ENCODE data around the gene OR4F6. TPM values are rescaled to one million over a fixed set of nuclear protein-coding genes. Genes with fewer than 3 reads are reported as not detected.
"Not testable (repeated sequence)": the region's sequence is repeated elsewhere in the genome, so short reads cannot be mapped to it uniquely, and the experiment has no call there.

OR4F6 gene
- total RNA-seq, 1 donor from 2014 or later, result not detected

GRCh38 chr15:101793981-101794380 is 9.3 kb upstream of the OR4F6 start:
- H3K27me3 Mint-ChIP-seq, result peaks cover 27% of the 10 kb centered on the region
- not testable (repeated sequence) for H3K36me3 Mint-ChIP-seq; H3K27ac Mint-ChIP-seq; H3K9me3 Mint-ChIP-seq; H3K4me3 Mint-ChIP-seq; DNase-seq (ENCODE audit: extremely low spot score, unreplicated experiment); H3K4me1 Mint-ChIP-seq (ENCODE audit: unreplicated experiment)

DNA sequence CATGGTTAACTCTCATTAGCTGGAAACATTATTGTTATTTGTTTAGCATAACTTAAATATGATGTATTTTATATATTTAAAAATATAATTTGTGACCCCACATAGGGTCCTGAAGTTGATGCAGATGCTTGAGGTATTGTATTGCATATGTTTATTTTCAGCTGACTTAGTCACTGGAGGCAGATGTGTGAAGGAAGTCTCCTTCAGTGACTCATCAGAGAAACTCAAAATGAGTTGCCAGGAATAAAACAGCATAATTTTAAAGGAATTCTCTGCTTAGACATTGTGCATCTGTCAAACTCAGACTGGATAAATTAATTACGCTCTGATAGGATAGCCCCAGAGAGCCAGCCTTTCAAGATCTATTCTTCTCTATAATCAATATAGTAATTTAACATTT is 7.9 kb upstream of the OR4F6 start:
- Mint-ChIP-seq H3K4me3 (no peak overlapping the region), H3K27ac (no peak overlapping the region), H3K36me3 (no peaks in the 10 kb centered on the region), H3K4me1 (ENCODE audit: unreplicated experiment) (no peaks in the 10 kb centered on the region), H3K27me3 (peaks cover 23% of the 10 kb centered on the region), H3K9me3 (no peaks in the 10 kb centered on the region)
- TF ChIP-seq CTCF (conservative IDR thresholded peaks at IDR 0.05), result no peak
- DNase-seq (ENCODE audit: extremely low spot score, unreplicated experiment), result no peak

- Mint-ChIP-seq H3K27ac (no peak overlapping the region), H3K36me3 (no peaks in the 10 kb centered on the region)
Measured at GRCh38 chr15:101799665-101800064, 3.6 kb upstream of the OR4F6 start.

DNA sequence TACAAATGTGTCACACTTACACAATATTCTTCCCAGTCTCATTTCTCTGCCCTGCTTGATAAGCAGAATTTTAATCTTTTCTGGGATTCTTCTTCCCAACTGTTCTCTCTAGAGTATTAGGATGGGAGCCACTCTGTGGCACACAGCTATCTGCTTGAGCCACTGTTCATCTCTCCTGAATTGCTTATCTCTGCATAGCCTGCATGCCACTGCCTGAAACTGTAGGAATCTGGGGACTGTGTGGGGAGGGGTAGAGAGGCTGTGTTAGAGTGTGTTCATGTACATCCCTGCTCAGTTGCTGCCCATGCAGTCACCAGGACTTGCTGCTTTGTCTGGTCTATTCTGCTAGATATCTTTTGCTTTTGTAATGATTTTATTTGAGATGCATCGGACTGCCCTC is 2.3 kb upstream of the OR4F6 start:
- no peak overlapping the region for H3K27ac Mint-ChIP-seq
- no peaks in the 10 kb centered on the region for H3K36me3 Mint-ChIP-seq
- no peak for TF ChIP-seq CTCF (conservative IDR thresholded peaks at IDR 0.05)

More at GRCh38 chr15:101799665-101800064, 3.6 kb upstream of the OR4F6 start:
- no peak for TF ChIP-seq CTCF (conservative IDR thresholded peaks at IDR 0.05)
- Mint-ChIP-seq H3K4me3 (no peak overlapping the region), H3K27me3 (peaks cover 23% of the 10 kb centered on the region), H3K4me1 (ENCODE audit: unreplicated experiment) (no peaks in the 10 kb centered on the region), H3K9me3 (no peaks in the 10 kb centered on the region)
- DNase-seq (ENCODE audit: extremely low spot score, unreplicated experiment), result no peak

GRCh38 chr15:101803676-101804075 is 367 bp downstream of the OR4F6 start:
- H3K4me1 Mint-ChIP-seq (ENCODE audit: unreplicated experiment), result no peaks in the 10 kb centered on the region
- DNase-seq (ENCODE audit: extremely low spot score, unreplicated experiment), result no peak

More for the DNA sequence above, 2.3 kb upstream of the OR4F6 start:
- Mint-ChIP-seq H3K4me1 (ENCODE audit: unreplicated experiment) (no peaks in the 10 kb centered on the region), H3K4me3 (no peak overlapping the region), H3K9me3 (no peaks in the 10 kb centered on the region), H3K27me3 (peaks cover 24% of the 10 kb centered on the region)
- no peak for DNase-seq (ENCODE audit: extremely low spot score, unreplicated experiment)

DNA sequence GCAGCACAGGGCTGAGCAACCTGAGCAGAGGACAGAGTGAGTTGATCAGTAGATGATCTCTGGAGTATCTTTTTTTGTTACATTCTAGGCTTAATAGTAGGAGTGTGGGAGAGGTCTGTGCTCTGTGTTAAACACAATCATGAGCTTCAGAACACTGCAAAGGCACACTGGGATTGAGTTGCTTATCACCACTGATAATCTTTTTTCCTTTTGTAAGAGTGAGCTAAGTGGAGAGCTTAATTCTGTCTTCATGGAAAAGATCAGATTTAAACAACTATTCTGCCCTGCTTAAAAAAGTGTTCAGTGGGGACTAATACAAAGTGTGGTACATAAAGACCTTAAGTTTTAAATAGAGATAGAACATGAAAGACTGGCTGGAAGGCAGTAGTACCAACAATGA is 1.1 kb downstream of the OR4F6 start:
- Mint-ChIP-seq H3K27me3 (peaks cover 24% of the 10 kb centered on the region), H3K4me3 (no peak overlapping the region), H3K27ac (no peak overlapping the region), H3K9me3 (no peaks in the 10 kb centered on the region), H3K36me3 (no peaks in the 10 kb centered on the region), H3K4me1 (ENCODE audit: unreplicated experiment) (no peaks in the 10 kb centered on the region)
- DNase-seq (ENCODE audit: extremely low spot score, unreplicated experiment), result no peak
- TF ChIP-seq CTCF (conservative IDR thresholded peaks at IDR 0.05), result no peak

More at GRCh38 chr15:101803676-101804075, 367 bp downstream of the OR4F6 start:
- TF ChIP-seq CTCF (conservative IDR thresholded peaks at IDR 0.05), result no peak
- no peaks in the 10 kb centered on the region for H3K36me3 Mint-ChIP-seq
- peaks cover 21% of the 10 kb centered on the region for H3K27me3 Mint-ChIP-seq
- no peaks in the 10 kb centered on the region for H3K9me3 Mint-ChIP-seq
- no peak overlapping the region for H3K27ac Mint-ChIP-seq
- H3K4me3 Mint-ChIP-seq, result no peak overlapping the region
